ENCODE measurements around the gene MAP3K6. TPM values are rescaled to one million over a fixed set of nuclear protein-coding genes. Genes with fewer than 3 reads are reported as not detected.

The MAP3K6 gene
- total RNA-seq, 1 donor from 2014 or later = 1.1 TPM

DNA sequence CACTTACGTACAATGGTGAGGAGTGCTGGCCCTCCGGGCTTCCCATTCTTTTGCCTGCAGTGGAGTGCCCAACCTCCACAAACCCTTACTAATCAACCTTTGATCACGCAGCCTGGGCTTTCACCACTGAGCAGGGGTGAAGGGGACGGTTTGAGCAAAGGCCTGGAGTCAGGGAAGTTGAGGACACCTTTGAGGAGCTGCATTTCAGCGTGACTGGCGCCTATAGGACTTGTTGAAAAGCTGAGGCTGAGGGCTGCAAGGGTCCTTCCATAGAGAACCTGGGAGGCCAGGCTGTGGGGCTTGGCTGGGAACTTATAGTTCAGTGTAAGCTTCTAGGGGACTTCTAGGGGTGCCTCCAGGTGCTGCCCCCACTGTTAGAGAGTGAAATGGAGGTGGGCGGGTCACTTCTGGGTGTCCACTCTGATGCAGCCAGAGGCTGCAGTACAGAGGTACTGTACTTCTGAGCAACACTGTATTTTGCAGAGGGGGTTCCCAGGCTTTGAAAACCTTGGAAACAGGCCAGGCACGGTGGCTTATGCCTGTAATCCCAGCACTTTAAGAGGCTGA is 15.1 kb downstream of the MAP3K6 start:
- H3K9me3 Mint-ChIP-seq (ENCODE audit: low read depth) = no peaks in the 10 kb centered on the region
- no peak for DNase-seq (ENCODE audit: low spot score, unreplicated experiment)
- TF ChIP-seq, protein P1, sequence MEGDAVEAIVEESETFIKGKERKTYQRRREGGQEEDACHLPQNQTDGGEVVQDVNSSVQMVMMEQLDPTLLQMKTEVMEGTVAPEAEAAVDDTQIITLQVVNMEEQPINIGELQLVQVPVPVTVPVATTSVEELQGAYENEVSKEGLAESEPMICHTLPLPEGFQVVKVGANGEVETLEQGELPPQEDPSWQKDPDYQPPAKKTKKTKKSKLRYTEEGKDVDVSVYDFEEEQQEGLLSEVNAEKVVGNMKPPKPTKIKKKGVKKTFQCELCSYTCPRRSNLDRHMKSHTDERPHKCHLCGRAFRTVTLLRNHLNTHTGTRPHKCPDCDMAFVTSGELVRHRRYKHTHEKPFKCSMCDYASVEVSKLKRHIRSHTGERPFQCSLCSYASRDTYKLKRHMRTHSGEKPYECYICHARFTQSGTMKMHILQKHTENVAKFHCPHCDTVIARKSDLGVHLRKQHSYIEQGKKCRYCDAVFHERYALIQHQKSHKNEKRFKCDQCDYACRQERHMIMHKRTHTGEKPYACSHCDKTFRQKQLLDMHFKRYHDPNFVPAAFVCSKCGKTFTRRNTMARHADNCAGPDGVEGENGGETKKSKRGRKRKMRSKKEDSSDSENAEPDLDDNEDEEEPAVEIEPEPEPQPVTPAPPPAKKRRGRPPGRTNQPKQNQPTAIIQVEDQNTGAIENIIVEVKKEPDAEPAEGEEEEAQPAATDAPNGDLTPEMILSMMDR (IDR thresholded peaks at IDR 0.05; ENCODE audit: unreplicated experiment) = no peak
- H3K27me3 Mint-ChIP-seq = peaks cover 43% of the 10 kb centered on the region
- H3K4me3 Mint-ChIP-seq (ENCODE audit: low read depth) = peak overlapping the region; percentile 62
- H3K27ac Mint-ChIP-seq = no peak overlapping the region
- H3K4me1 Mint-ChIP-seq (ENCODE audit: low read depth) = no peaks in the 10 kb centered on the region
- no peaks in the 10 kb centered on the region for H3K36me3 Mint-ChIP-seq (ENCODE audit: insufficient read depth)

DNA sequence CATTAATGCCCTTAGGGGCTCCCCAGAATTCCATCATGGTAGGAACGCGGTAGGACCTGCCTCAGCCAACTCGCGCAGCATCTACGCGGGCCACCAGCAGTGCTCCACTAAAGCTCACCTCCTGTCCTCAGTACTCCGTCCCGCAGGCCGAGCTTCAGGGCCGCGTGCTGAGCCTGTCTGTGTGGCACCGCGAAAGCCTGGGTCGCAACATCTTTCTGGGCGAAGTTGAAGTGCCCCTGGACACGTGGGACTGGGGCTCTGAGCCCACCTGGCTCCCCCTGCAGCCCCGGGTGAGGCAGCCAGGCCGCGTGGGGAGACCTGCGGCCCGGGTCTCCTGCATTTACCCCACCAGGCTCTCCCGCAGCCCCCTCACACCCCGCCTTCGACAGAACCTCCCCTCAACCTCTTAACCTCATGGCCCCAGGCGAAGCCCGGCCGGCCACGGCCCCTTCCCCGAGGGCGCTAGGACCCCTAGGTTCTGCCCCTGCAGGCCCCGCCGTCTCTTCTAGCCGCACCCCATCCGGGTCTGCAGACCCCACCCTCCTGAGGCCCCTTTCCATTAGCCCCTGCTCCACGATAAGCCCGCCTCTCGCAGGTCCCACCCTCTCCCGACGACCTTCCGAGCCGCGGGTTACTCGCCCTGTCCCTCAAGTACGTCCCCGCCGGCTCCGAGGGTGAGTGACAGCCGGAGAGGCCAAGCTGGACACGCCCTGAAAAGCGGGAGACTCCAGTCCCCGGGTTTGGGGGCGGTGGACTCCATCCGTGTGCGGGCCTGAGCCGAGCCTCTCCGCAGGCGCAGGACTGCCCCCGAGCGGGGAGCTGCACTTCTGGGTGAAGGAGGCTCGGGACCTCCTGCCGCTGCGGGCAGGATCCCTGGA is 15.9 kb downstream of the MAP3K6 start:
- Mint-ChIP-seq H3K9me3 (ENCODE audit: low read depth) (no peaks in the 10 kb centered on the region), H3K36me3 (ENCODE audit: insufficient read depth) (no peaks in the 10 kb centered on the region), H3K4me3 (ENCODE audit: low read depth) (peak overlapping the region; percentile 62), H3K27ac (no peak overlapping the region), H3K27me3 (peaks cover 46% of the 10 kb centered on the region), H3K4me1 (ENCODE audit: low read depth) (no peaks in the 10 kb centered on the region)
- TF ChIP-seq, protein P1 (IDR thresholded peaks at IDR 0.05; ENCODE audit: unreplicated experiment) = peak; percentile 20
- DNase-seq (ENCODE audit: low spot score, unreplicated experiment) = peak; percentile 57

DNA sequence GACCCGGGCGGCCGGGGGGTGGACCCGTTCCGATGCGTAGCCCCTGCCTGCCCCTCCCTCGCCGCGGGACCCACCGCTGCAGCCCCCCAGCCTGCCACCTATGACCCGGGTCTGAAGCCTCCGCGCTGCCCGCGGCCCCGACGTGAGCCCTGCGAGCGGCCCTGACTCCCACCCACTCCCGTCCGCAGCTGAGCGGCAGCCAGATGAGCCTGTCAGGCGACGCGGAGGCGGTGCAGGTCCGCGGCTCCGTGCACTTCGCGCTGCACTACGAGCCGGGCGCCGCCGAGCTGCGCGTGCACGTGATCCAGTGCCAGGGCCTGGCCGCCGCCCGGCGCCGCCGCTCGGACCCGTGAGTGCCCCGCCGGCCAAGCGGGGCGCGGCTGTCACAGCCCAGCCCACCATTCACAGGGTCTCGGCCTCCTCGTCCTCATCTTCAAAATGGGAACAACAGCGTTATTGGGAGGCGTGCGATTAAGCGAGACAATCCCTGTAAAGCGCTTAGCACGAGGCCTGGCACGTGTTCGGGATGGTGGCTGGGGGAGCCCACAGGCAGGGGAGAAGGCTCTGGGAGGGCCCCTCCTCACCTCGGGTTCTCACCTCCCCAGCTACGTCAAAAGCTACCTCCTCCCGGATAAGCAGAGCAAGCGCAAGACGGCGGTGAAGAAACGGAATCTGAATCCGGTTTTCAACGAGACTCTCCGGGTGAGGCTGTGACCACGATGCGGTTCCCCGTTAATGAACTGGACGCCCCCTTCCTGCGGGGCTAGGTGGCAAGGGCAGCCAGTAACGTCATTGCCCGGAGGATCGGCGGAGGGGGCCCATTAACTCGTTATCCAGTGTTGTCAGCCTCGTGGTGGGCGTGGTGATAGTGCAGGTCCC is 16.7 kb downstream of the MAP3K6 start:
- Mint-ChIP-seq H3K4me1 (ENCODE audit: low read depth) (no peaks in the 10 kb centered on the region), H3K4me3 (ENCODE audit: low read depth) (peak overlapping the region; percentile 33)

DNA sequence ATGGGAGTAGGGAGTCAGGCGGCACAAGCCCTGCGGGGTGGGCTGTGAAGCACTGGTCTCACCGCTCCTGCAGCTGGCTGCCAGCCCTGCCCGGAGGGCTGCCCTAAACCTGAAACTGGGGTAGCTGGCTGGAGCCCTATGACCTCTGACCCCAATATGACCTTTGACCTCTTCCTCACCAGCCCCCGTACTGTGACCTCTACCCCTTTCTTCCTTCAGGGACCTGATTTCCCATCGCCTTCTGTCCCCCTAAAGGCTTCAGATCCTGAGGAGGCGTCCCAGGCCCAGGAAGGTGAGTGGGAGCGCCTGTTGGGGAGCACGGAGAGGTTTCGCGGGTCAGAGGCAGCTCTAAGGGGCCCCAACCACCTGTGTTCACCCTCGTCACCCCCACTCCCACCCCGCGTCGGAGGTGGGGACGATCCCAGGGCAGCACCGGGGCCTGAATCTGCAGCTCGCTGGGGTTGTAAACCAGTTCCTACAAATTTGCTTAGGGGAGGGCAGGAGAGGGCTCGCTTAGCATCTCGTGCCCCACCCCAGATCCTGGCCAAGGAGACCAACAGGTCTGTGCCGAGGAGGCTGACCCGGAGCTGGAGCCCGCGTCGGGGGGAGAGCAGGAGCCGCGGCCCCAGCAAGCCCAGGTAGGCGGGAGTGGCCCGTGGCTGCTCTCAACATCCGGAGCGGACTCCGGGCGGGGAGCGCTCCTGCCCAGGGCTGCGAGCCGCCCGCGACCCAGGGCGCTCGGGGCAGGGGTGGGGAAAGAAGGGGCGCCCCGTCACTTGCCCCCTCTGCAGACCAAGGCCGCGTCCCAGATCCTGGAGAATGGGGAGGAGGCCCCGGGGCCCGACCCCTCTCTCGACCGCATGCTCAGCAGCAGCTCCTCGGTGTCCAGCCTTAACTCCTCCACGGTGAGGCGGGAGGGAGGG is 17.6 kb downstream of the MAP3K6 start:
- Mint-ChIP-seq H3K27ac (peak overlapping the region; percentile 74), H3K4me3 (ENCODE audit: low read depth) (peak overlapping the region; percentile 60), H3K27me3 (peaks cover 42% of the 10 kb centered on the region), H3K4me1 (ENCODE audit: low read depth) (no peaks in the 10 kb centered on the region), H3K36me3 (ENCODE audit: insufficient read depth) (no peaks in the 10 kb centered on the region), H3K9me3 (ENCODE audit: low read depth) (no peaks in the 10 kb centered on the region)
- TF ChIP-seq, protein P1 (IDR thresholded peaks at IDR 0.05; ENCODE audit: unreplicated experiment) = no peak
- DNase-seq (ENCODE audit: low spot score, unreplicated experiment) = no peak

More for the DNA sequence above, 16.7 kb downstream of the MAP3K6 start:
- peaks cover 42% of the 10 kb centered on the region for H3K27me3 Mint-ChIP-seq
- no peak for DNase-seq (ENCODE audit: low spot score, unreplicated experiment)
- TF ChIP-seq, protein P1 (IDR thresholded peaks at IDR 0.05; ENCODE audit: unreplicated experiment) = no peak
- no peaks in the 10 kb centered on the region for H3K9me3 Mint-ChIP-seq (ENCODE audit: low read depth)
- H3K36me3 Mint-ChIP-seq (ENCODE audit: insufficient read depth) = no peaks in the 10 kb centered on the region
- no peak overlapping the region for H3K27ac Mint-ChIP-seq
